ENCODE results near the gene SLC37A3. TPM values are rescaled to one million over a fixed set of nuclear protein-coding genes. Genes with fewer than 3 reads are reported as not detected.

SLC37A3 gene
- total RNA-seq, 1 donor from 2014 or later = 76.7 TPM

GRCh38 chr7:140330595-140330994, 67.7 kb downstream of the SLC37A3 start:
- TF ChIP-seq CTCF (IDR thresholded peaks at IDR 0.05; ENCODE audit: unreplicated experiment) = no peak
- no peaks in the 10 kb centered on the region for H3K9me3 Mint-ChIP-seq (ENCODE audit: unreplicated experiment)
- peaks cover 2% of the 10 kb centered on the region for H3K27me3 Mint-ChIP-seq (ENCODE audit: unreplicated experiment)
- no peak overlapping the region for H3K4me3 Mint-ChIP-seq (ENCODE audit: unreplicated experiment)
- H3K36me3 Mint-ChIP-seq (ENCODE audit: low read depth, unreplicated experiment) = peaks cover 21% of the 10 kb centered on the region
- peaks cover 12% of the 10 kb centered on the region for H3K4me1 Mint-ChIP-seq (ENCODE audit: unreplicated experiment)
- no peak for DNase-seq (ENCODE audit: low spot score)
- H3K27ac Mint-ChIP-seq (ENCODE audit: unreplicated experiment) = no peak overlapping the region

GRCh38 chr7:140330128-140330527, 68.2 kb downstream of the SLC37A3 start:
- Mint-ChIP-seq H3K4me1 (ENCODE audit: unreplicated experiment) (peaks cover 12% of the 10 kb centered on the region), H3K27me3 (ENCODE audit: unreplicated experiment) (no peaks in the 10 kb centered on the region), H3K9me3 (ENCODE audit: unreplicated experiment) (no peaks in the 10 kb centered on the region), H3K27ac (ENCODE audit: unreplicated experiment) (no peak overlapping the region), H3K36me3 (ENCODE audit: low read depth, unreplicated experiment) (peaks cover 17% of the 10 kb centered on the region), H3K4me3 (ENCODE audit: unreplicated experiment) (no peak overlapping the region)
- TF ChIP-seq CTCF (IDR thresholded peaks at IDR 0.05; ENCODE audit: unreplicated experiment) = no peak
- DNase-seq (ENCODE audit: low spot score) = no peak

- no peak for DNase-seq (ENCODE audit: low spot score)
- no peaks in the 10 kb centered on the region for H3K27me3 Mint-ChIP-seq (ENCODE audit: unreplicated experiment)
- no peak overlapping the region for H3K4me3 Mint-ChIP-seq (ENCODE audit: unreplicated experiment)
- TF ChIP-seq CTCF (IDR thresholded peaks at IDR 0.05; ENCODE audit: unreplicated experiment) = no peak
- peaks cover 10% of the 10 kb centered on the region for H3K4me1 Mint-ChIP-seq (ENCODE audit: unreplicated experiment)
- H3K9me3 Mint-ChIP-seq (ENCODE audit: unreplicated experiment) = no peaks in the 10 kb centered on the region
- no peak overlapping the region for H3K27ac Mint-ChIP-seq (ENCODE audit: unreplicated experiment)
- peaks cover 3% of the 10 kb centered on the region for H3K36me3 Mint-ChIP-seq (ENCODE audit: low read depth, unreplicated experiment)
These were observed 71.1 kb downstream of the SLC37A3 start for GRCh38 chr7:140327261-140327661.

GRCh38 chr7:140326116-140326928, 72.0 kb downstream of the SLC37A3 start:
- no peaks in the 10 kb centered on the region for H3K27me3 Mint-ChIP-seq (ENCODE audit: unreplicated experiment)
- H3K4me3 Mint-ChIP-seq (ENCODE audit: unreplicated experiment) = no peak overlapping the region
- H3K36me3 Mint-ChIP-seq (ENCODE audit: low read depth, unreplicated experiment) = no peaks in the 10 kb centered on the region
- TF ChIP-seq CTCF (IDR thresholded peaks at IDR 0.05; ENCODE audit: unreplicated experiment) = no peak
- DNase-seq (ENCODE audit: low spot score) = peak; percentile 57
- H3K4me1 Mint-ChIP-seq (ENCODE audit: unreplicated experiment) = peaks cover 2% of the 10 kb centered on the region
- no peaks in the 10 kb centered on the region for H3K9me3 Mint-ChIP-seq (ENCODE audit: unreplicated experiment)
- no peak overlapping the region for H3K27ac Mint-ChIP-seq (ENCODE audit: unreplicated experiment)

- Mint-ChIP-seq H3K36me3 (ENCODE audit: low read depth, unreplicated experiment) (no peaks in the 10 kb centered on the region), H3K27me3 (ENCODE audit: unreplicated experiment) (no peaks in the 10 kb centered on the region), H3K9me3 (ENCODE audit: unreplicated experiment) (no peaks in the 10 kb centered on the region), H3K4me3 (ENCODE audit: unreplicated experiment) (no peak overlapping the region), H3K27ac (ENCODE audit: unreplicated experiment) (no peak overlapping the region), H3K4me1 (ENCODE audit: unreplicated experiment) (no peaks in the 10 kb centered on the region)
- DNase-seq (ENCODE audit: low spot score) = no peak
- no peak for TF ChIP-seq CTCF (IDR thresholded peaks at IDR 0.05; ENCODE audit: unreplicated experiment)
These were observed 72.7 kb downstream of the SLC37A3 start for GRCh38 chr7:140325600-140325999.

All from endothelial cell (in vitro differentiated cells).